ENCODE measurements around the gene DPY19L3.

DNA sequence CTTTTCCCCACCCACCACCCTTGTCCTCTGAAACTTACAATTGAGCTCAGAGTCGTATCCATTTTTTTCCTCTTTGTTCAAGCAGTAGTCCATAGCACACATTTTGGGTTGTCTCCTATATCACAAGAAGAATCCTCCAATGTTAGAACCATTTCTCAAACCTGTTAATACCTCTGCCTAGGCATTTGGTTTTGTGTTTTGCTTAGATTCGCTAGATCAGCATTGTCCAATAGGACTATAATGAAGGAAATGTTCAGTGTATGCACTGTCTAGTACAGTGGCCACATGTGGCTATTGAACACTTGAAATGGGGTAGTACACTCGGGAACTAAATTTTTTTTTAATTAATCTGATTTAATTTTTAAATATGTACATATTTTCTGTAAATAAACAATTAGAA is 12.6 kb downstream of the DPY19L3 start:
- TF ChIP-seq CTCF (IDR thresholded peaks at IDR 0.05) (no peak), POLR2A (IDR thresholded peaks at IDR 0.05) (no peak)

All from testis (tissue), 2 donors.